ENCODE results near the gene PANK4.

PANK4 gene

DNA sequence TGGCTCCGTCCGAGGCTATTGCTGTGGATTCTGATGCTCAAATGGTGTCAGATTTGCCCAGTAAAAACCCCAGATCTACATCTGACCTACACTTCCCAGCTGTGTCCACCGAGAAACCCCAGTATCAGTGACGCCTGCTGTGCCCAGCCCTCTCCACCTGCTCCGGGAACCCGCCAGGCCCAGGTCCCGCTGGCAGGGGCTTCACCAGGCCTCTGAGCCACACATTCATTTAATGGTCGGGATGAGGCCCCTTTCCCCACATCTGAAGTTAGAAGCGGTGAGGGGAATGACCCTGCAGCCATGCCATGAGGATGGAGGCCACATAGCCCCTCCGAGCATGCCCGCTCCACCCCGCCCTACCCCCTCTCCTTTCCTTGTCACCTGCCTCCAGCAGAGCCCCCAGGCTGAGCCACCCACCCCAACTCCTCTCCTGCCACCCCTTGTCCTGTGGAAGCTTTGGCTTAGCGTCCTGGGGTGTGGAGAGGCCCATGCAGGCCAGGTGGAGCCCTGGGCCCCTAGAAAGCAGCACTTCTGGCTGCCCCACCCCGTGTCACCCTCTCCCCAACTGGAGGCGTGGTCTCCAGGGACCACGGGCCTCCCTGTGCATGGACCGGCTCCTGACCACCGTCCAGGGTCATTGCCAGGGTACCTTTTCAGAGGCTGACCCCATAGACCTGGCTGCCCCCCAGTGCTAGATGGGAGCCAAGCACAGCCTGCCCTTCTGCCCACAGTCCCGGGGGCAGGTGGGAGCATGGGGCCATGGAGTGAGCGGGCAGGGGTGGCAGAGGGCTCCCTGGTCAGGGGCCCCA lies 37.8 kb upstream of the PANK4 start:
- no peaks in the 10 kb centered on the region for H3K9me2 ChIP-seq (replicated peaks; ENCODE audit: insufficient read depth, low read length)
- DNase-seq: no peak
- no peak overlapping the region for H2AFZ ChIP-seq (ENCODE audit: low read length)
- TF ChIP-seq CTCF (IDR thresholded peaks at IDR 0.05; ENCODE audit: low read length): no peak
- TF ChIP-seq EZH2phosphoT487 (IDR thresholded peaks at IDR 0.05; ENCODE audit: low read length): no peak
- TF ChIP-seq EZH2 (optimal IDR thresholded peaks at IDR 0.05; ENCODE audit: low read depth, low read length): no peak
- H3K27me3 ChIP-seq (replicated peaks; ENCODE audit: insufficient read depth, low read length): peaks cover 18% of the 10 kb centered on the region
- H3K9me3 ChIP-seq (replicated peaks; ENCODE audit: insufficient read depth, low read length): no peaks in the 10 kb centered on the region
- no peak overlapping the region for H3K9ac ChIP-seq (ENCODE audit: low read length)
- H3K79me2 ChIP-seq (ENCODE audit: low read length): no peaks in the 10 kb centered on the region
- no peak overlapping the region for H3K27ac ChIP-seq (ENCODE audit: low read length)
- no peak overlapping the region for H3K4me2 ChIP-seq (ENCODE audit: low read depth, low read length)
- H3K4me1 ChIP-seq (ENCODE audit: low read length): no peaks in the 10 kb centered on the region
- H3K4me3 ChIP-seq (ENCODE audit: low read length): no peak overlapping the region
- no peaks in the 10 kb centered on the region for H4K20me1 ChIP-seq (ENCODE audit: insufficient read depth, low read length)
- no peaks in the 10 kb centered on the region for H3K36me3 ChIP-seq (replicated peaks; ENCODE audit: insufficient read depth, low read length)
- H3F3A ChIP-seq (ENCODE audit: insufficient read depth, low read length): no peaks in the 10 kb centered on the region

DNA sequence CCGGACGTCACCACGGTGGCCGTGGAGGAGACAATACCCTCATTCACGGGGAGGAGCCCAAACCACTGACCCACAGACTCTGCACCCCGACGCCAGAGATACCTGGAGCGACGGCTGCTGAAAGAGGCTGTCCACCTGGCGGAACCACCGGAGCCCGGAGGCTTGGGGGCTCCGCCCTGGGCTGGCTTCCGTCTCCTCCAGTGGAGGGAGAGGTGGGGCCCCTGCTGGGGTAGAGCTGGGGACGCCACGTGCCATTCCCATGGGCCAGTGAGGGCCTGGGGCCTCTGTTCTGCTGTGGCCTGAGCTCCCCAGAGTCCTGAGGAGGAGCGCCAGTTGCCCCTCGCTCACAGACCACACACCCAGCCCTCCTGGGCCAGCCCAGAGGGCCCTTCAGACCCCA lies 36.8 kb upstream of the PANK4 start:
- H3K9ac ChIP-seq (ENCODE audit: low read length): no peak overlapping the region
- H3K4me3 ChIP-seq (ENCODE audit: low read length): no peak overlapping the region
- TF ChIP-seq CTCF (IDR thresholded peaks at IDR 0.05; ENCODE audit: low read length): no peak
- no peak for TF ChIP-seq EZH2 (optimal IDR thresholded peaks at IDR 0.05; ENCODE audit: low read depth, low read length)
- TF ChIP-seq EZH2phosphoT487 (IDR thresholded peaks at IDR 0.05; ENCODE audit: low read length): no peak
- no peaks in the 10 kb centered on the region for H3K79me2 ChIP-seq (ENCODE audit: low read length)
- no peak for DNase-seq
- H3K36me3 ChIP-seq (replicated peaks; ENCODE audit: insufficient read depth, low read length): no peaks in the 10 kb centered on the region
- no peaks in the 10 kb centered on the region for H3K9me2 ChIP-seq (replicated peaks; ENCODE audit: insufficient read depth, low read length)
- H3K4me1 ChIP-seq (ENCODE audit: low read length): no peaks in the 10 kb centered on the region
- H3K9me3 ChIP-seq (replicated peaks; ENCODE audit: insufficient read depth, low read length): no peaks in the 10 kb centered on the region
- no peak overlapping the region for H3K4me2 ChIP-seq (ENCODE audit: low read depth, low read length)
- no peak overlapping the region for H2AFZ ChIP-seq (ENCODE audit: low read length)
- H3K27me3 ChIP-seq (replicated peaks; ENCODE audit: insufficient read depth, low read length): peaks cover 15% of the 10 kb centered on the region
- no peaks in the 10 kb centered on the region for H3F3A ChIP-seq (ENCODE audit: insufficient read depth, low read length)
- H4K20me1 ChIP-seq (ENCODE audit: insufficient read depth, low read length): no peaks in the 10 kb centered on the region
- H3K27ac ChIP-seq (ENCODE audit: low read length): no peak overlapping the region

GRCh38 chr1:2561898-2562895 lies 35.8 kb upstream of the PANK4 start:
- Histone ChIP-seq H4K20me1 (ENCODE audit: insufficient read depth, low read length) (no peaks in the 10 kb centered on the region), H2AFZ (ENCODE audit: low read length) (no peak overlapping the region), H3K4me1 (ENCODE audit: low read length) (0 out of 2 replicates have a peak, but pooled peaks cover 3% of the 10 kb centered on the region), H3K36me3 (replicated peaks; ENCODE audit: insufficient read depth, low read length) (no peaks in the 10 kb centered on the region), H3K9me3 (replicated peaks; ENCODE audit: insufficient read depth, low read length) (no peaks in the 10 kb centered on the region), H3K4me3 (ENCODE audit: low read length) (no peak overlapping the region), H3K4me2 (ENCODE audit: low read depth, low read length) (no peak overlapping the region), H3F3A (ENCODE audit: insufficient read depth, low read length) (no peaks in the 10 kb centered on the region), H3K79me2 (ENCODE audit: low read length) (peaks cover 4% of the 10 kb centered on the region), H3K9ac (ENCODE audit: low read length) (no peak overlapping the region), H3K27ac (ENCODE audit: low read length) (no peak overlapping the region), H3K9me2 (replicated peaks; ENCODE audit: insufficient read depth, low read length) (no peaks in the 10 kb centered on the region), H3K27me3 (replicated peaks; ENCODE audit: insufficient read depth, low read length) (peaks cover 10% of the 10 kb centered on the region)
- TF ChIP-seq EZH2phosphoT487 (IDR thresholded peaks at IDR 0.05; ENCODE audit: low read length) (no peak), CTCF (IDR thresholded peaks at IDR 0.05; ENCODE audit: low read length) (peak; percentile 55)
- no peak for DNase-seq

Data from MM.1S (cell line).